HCT116 (cell line): ENCODE measurements around the gene MTHFSD. TPM values are rescaled to one million over a fixed set of nuclear protein-coding genes. Genes with fewer than 3 reads are reported as not detected.

Experiments used
- ATAC-seq: fragments of 200-7000 bp; cut with Tn5 transposase; 2 replicates; pipeline ENCODE4 v1.9.1; 2020; ENCODE audit warnings: mild to moderate bottlenecking, moderate library complexity
- BruUV-seq: library from RNA; stranded (reverse); fragments of 400-500 nt; replicated peaks from 2 replicates; lab custom pipeline; 2021; lab: Mats Ljungman, UMichigan
- CTCF ChIA-PET: fragments of 300-600 bp; sonication (Branson Sonifier 250); formaldehyde crosslinking; loops from one replicate; lab custom pipeline; 2021; ENCODE audit warnings: antibody characterized with exemption; lab: Charles Lee
- POLR2A ChIA-PET: fragments of 300-600, 350-600 bp; sonication (Branson Sonifier 250); formaldehyde crosslinking; loops from one replicate; lab custom pipeline; 2021; ENCODE audit warnings: antibody characterized with exemption; lab: Charles Lee
- RAD21 ChIA-PET, 2 experiments: fragments of 300-600 bp; sonication (Branson Sonifier 250); formaldehyde crosslinking; loops; one replicate each; lab custom pipeline; 2023; ENCODE audit warnings: low total read pairs in 2 of 2; ENCODE audit not compliant: uncharacterized antibody in 2 of 2, unreplicated experiment in 2 of 2, low non-redundant PET in 1 of 2; lab: Charles Lee
- DNase-seq: peaks from one replicate; pipeline ENCODE4 v3.0.0-alpha.2; 2010; ENCODE audit warnings: low read depth, low spot score
- H2AFZ ChIP-seq: fragments of 200-600 bp; shearing (Covaris generic), sonication (generic); 2 replicates; pipeline ENCODE4 v1.6.1; 2017; ENCODE audit warnings: low read depth, mixed run types, mixed read lengths, antibody characterized with exemption, low read length; ENCODE audit not compliant: poor library complexity, severe bottlenecking
- H3K27ac ChIP-seq: 2 replicates; pipeline ENCODE4 v1.5.1; 2012; ENCODE audit warnings: low read depth, low read length
- H3K27me3 ChIP-seq: fragments of 200-600 bp; sonication (generic); 2 replicates; pipeline ENCODE4 v1.6.1; 2016; ENCODE audit warnings: mixed run types, low read length, mixed read lengths; ENCODE audit not compliant: insufficient read depth
- H3K36me3 ChIP-seq, 2 experiments: fragments of 200-500 bp in 1 of 2; fragments of 200-600 bp in 1 of 2; sonication (Bioruptor generic) in 1 of 2; sonication (generic) in 1 of 2; 2 replicates each; pipeline versions ENCODE4 v1.5.1 to v1.6.1; 2014 to 2016; ENCODE audit warnings: low read length in 2 of 2, inconsistent platforms in 1 of 2, mixed read lengths in 1 of 2, mixed run types in 1 of 2; ENCODE audit not compliant: insufficient read depth in 2 of 2, control insufficient read depth in 1 of 2
- H3K4me1 ChIP-seq, 2 experiments: fragments of 200-600 bp in 1 of 2; sonication (generic) in 1 of 2; 2 replicates each; pipeline versions ENCODE4 v1.5.1 to v1.6.1; 2012 to 2017; ENCODE audit warnings: low read length in 2 of 2, inconsistent platforms in 1 of 2, mild to moderate bottlenecking in 1 of 2, mixed read lengths in 1 of 2, mixed run types in 1 of 2, moderate library complexity in 1 of 2; ENCODE audit not compliant: insufficient read depth in 2 of 2, control insufficient read depth in 1 of 2
- H3K4me2 ChIP-seq: fragments of 200-600 bp; sonication (generic); 2 replicates; pipeline ENCODE4 v1.6.1; 2017; ENCODE audit warnings: mixed run types, low read length, mixed read lengths
- H3K4me3 ChIP-seq, 2 experiments: fragments of 200-600 bp in 1 of 2; sonication (generic) in 1 of 2; replicated peaks in 1 of 2; 2 replicates each; pipeline ENCODE4 v1.5.1; 2011 to 2016; ENCODE audit warnings: low read length in 2 of 2, control low read depth in 1 of 2, low read depth in 1 of 2, mild to moderate bottlenecking in 1 of 2, mixed read lengths in 1 of 2, mixed run types in 1 of 2
- H3K79me2 ChIP-seq: fragments of 200-600 bp; sonication (generic); 2 replicates; pipeline ENCODE4 v1.6.1; 2017; ENCODE audit warnings: mild to moderate bottlenecking, mixed run types, low read length, moderate library complexity, mixed read lengths; ENCODE audit not compliant: insufficient read depth
- H3K9ac ChIP-seq: fragments of 200-600 bp; sonication (generic); 2 replicates; pipeline ENCODE4 v1.6.1; 2016; ENCODE audit warnings: low read length, mixed read lengths
- H3K9me2 ChIP-seq: fragments of 200-600 bp; sonication (generic), shearing (Covaris generic); 2 replicates; pipeline ENCODE4 v1.6.1; 2017; ENCODE audit warnings: mixed run types, mild to moderate bottlenecking, moderate library complexity; ENCODE audit not compliant: insufficient read depth
- H3K9me3 ChIP-seq, 2 experiments: fragments of 200-500 bp in 1 of 2; fragments of 200-600 bp in 1 of 2; sonication (Bioruptor generic) in 1 of 2; sonication (generic) in 1 of 2; 2 replicates each; pipeline ENCODE4 v1.6.1; 2014 to 2017; ENCODE audit warnings: low read length in 2 of 2, mixed read lengths in 2 of 2, inconsistent platforms in 1 of 2, low read depth in 1 of 2, mild to moderate bottlenecking in 1 of 2, mixed run types in 1 of 2, moderate library complexity in 1 of 2; ENCODE audit not compliant: control insufficient read depth in 1 of 2, insufficient read depth in 1 of 2
- H4K20me1 ChIP-seq: fragments of 200-600 bp; sonication (generic), shearing (Covaris generic); 2 replicates; pipeline ENCODE4 v1.6.1; 2017; ENCODE audit warnings: mixed run types, mild to moderate bottlenecking, moderate library complexity; ENCODE audit not compliant: insufficient read depth
- CBX3 ChIP-seq: IDR thresholded peaks from 2 replicates; pipeline ENCODE4 v1.6.1; 2012; ENCODE audit warnings: low read depth
- FOSL1 ChIP-seq: IDR thresholded peaks from 2 replicates; pipeline ENCODE4 v1.6.1; 2012; ENCODE audit warnings: low read depth
- POLR2A ChIP-seq: IDR thresholded peaks from 2 replicates; pipeline ENCODE4 v1.7.0; 2011; ENCODE audit warnings: borderline replicate concordance; ENCODE audit not compliant: insufficient read depth, insufficient read length; ENCODE audit errors: extremely low read depth
- RAD21 ChIP-seq: IDR thresholded peaks from 2 replicates; pipeline ENCODE4 v1.6.1; 2012; ENCODE audit warnings: low read depth, mild to moderate bottlenecking
- SIN3A ChIP-seq: IDR thresholded peaks from 2 replicates; pipeline ENCODE4 v1.6.1; 2012; ENCODE audit warnings: low read depth
- SP1 ChIP-seq: IDR thresholded peaks from 2 replicates; pipeline ENCODE4 v1.6.1; 2012; ENCODE audit warnings: low read depth
- SRF ChIP-seq: IDR thresholded peaks from 2 replicates; pipeline ENCODE4 v1.6.1; 2012; ENCODE audit warnings: low read depth
- ZNF274 ChIP-seq: fragments of 200-500 bp; sonication (Bioruptor generic); IDR thresholded peaks from 2 replicates; pipeline ENCODE4 v1.6.1; 2014; ENCODE audit warnings: mild to moderate bottlenecking, low read depth, low read length, inconsistent platforms
- intact Hi-C: fragments of 100-400 bp; cut with micrococcal nuclease; formaldehyde crosslinking; loops from 2 replicates; pipeline ENCODE4 v1.10.0; 2022
- total RNA-seq: library from RNA; stranded (reverse); gene quantifications from one replicate; pipeline ENCODE4 v1.2.1, GENCODE V29; 2021; ENCODE audit not compliant: unreplicated experiment
- TF ChIP-seq, protein P1 (sequence below): IDR thresholded peaks from 2 replicates; pipeline ENCODE4 v1.6.1; 2012
- TF ChIP-seq, protein P2 (sequence below): IDR thresholded peaks from 2 replicates; pipeline ENCODE4 v1.6.1; 2012

Gene MTHFSD
- total RNA-seq, 1 experiment from 2014 or later, result 33.1 TPM

DNA sequence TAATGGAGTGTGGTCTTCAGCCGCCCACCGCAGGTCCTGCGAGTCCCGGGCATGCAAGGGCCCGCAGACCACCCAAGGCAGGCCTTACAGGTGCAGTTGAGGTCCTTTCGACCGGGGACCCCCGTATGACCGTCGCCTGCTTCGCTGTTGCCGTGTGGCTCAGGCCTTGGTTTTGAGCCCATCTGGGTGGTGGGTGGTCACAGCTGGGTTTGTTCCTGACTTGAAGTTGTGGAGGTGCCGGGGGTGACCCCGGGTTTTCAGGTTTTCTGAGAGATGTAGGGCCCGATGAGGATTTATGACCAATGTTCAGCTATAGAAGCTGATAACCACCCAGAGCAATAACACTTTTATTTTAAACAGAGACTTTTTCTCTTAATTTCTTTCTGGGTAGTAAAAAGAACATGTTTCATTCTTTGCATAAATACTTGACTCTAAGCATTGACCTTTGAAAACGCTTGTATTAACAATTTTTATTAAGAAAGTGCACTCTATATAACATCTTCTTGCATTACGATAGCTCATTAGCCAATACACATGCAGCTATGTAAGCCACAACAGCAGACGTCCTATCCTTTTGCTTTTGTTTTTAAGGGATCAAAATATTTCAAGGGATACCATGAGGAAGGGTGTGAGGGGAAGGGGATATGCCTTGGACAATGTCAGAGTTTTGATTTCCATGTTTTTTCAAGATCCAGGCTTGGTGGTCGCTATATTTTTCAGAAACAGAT lies 25.2 kb upstream of the MTHFSD start:
- BruUV-seq, result no TSS peak
- H3K36me3 ChIP-seq, result no peaks in the 10 kb centered on the region
- H3K9me3 ChIP-seq, result no peaks in the 10 kb centered on the region
- no peak for DNase-seq
- H3K27ac ChIP-seq, result no peak overlapping the region
- H3K4me1 ChIP-seq, result peaks cover 9 to 32% of the 10 kb centered on the region in 2 experiments; a peak in 3 of 4 replicates
- intact Hi-C loops, result no loop called here
- no peaks in the 10 kb centered on the region for H3K79me2 ChIP-seq
- H3K4me2 ChIP-seq, result no peak overlapping the region
- ChIA-PET CTCF (no interaction called here), RAD21 (no interaction called here), POLR2A (no interaction called here)
- no peak for TF ChIP-seq POLR2A
- no peak for TF ChIP-seq RAD21
- no peak for TF ChIP-seq SRF
- TF ChIP-seq SP1, result no peak
- no peak for TF ChIP-seq FOSL1
- no peak for TF ChIP-seq SIN3A
- no peak for TF ChIP-seq ZNF274
- no peak for TF ChIP-seq CBX3
- TF ChIP-seq, protein P1, sequence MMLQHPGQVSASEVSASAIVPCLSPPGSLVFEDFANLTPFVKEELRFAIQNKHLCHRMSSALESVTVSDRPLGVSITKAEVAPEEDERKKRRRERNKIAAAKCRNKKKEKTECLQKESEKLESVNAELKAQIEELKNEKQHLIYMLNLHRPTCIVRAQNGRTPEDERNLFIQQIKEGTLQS, result no peak
- TF ChIP-seq, protein P2, sequence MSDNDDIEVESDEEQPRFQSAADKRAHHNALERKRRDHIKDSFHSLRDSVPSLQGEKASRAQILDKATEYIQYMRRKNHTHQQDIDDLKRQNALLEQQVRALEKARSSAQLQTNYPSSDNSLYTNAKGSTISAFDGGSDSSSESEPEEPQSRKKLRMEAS, result no peak
- H2AFZ ChIP-seq, result no peak overlapping the region
- ATAC-seq, result no peak
- no peak overlapping the region for H3K9ac ChIP-seq
- H3K9me2 ChIP-seq, result no peaks in the 10 kb centered on the region
- H4K20me1 ChIP-seq, result no peaks in the 10 kb centered on the region
- no peaks in the 10 kb centered on the region for H3K27me3 ChIP-seq
- H3K4me3 ChIP-seq, result no peak overlapping the region
